ENCODE data around the gene ISG20.
A peak's percentile ranks its signal among the peaks of the same experiment; 100 is the strongest.

Gene ISG20

DNA sequence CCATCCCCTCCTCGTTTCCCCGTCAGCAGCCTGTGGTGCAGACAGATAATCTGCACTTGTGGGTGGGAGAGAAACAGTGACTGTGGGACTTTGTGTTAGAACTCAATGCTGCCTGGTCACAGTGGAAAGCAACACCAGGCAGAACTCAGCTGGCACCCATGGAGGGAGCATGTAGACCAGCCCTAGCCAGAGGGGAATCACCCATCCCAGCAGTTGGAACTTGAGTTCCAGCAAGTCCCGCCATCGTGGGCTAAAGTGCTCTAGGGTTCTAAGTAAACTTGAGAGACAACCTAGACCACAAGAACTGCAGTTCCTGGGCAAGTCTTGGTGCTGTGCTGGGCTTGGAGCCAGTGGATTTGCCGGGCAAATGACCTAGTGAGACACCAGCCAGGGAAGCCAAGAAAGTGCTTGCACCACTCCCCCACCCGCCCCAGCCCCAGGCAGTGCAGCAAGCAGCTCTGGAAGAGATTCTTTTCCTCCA lies 24.4 kb downstream of the ISG20 start:
- Histone ChIP-seq H3K4me3 (ENCODE audit: low read length, poor library complexity, severe bottlenecking) (no peak overlapping the region), H3K9me3 (ENCODE audit: insufficient read depth, low read depth, low read length) (no peaks in the 10 kb centered on the region)
- TF ChIP-seq, protein P1, sequence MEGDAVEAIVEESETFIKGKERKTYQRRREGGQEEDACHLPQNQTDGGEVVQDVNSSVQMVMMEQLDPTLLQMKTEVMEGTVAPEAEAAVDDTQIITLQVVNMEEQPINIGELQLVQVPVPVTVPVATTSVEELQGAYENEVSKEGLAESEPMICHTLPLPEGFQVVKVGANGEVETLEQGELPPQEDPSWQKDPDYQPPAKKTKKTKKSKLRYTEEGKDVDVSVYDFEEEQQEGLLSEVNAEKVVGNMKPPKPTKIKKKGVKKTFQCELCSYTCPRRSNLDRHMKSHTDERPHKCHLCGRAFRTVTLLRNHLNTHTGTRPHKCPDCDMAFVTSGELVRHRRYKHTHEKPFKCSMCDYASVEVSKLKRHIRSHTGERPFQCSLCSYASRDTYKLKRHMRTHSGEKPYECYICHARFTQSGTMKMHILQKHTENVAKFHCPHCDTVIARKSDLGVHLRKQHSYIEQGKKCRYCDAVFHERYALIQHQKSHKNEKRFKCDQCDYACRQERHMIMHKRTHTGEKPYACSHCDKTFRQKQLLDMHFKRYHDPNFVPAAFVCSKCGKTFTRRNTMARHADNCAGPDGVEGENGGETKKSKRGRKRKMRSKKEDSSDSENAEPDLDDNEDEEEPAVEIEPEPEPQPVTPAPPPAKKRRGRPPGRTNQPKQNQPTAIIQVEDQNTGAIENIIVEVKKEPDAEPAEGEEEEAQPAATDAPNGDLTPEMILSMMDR (conservative IDR thresholded peaks at IDR 0.05; ENCODE audit: low read length): no peak
- TF ChIP-seq EZH2phosphoT487 (IDR thresholded peaks at IDR 0.05; ENCODE audit: borderline replicate concordance): no peak

GRCh38 chr15:88664151-88664778 lies 25.4 kb downstream of the ISG20 start:
- no peak overlapping the region for H2AFZ ChIP-seq (ENCODE audit: low read length)
- TF ChIP-seq EZH2phosphoT487 (IDR thresholded peaks at IDR 0.05; ENCODE audit: borderline replicate concordance): no peak
- TF ChIP-seq, protein P1 (conservative IDR thresholded peaks at IDR 0.05; ENCODE audit: low read length): peak; percentile 57
- no peaks in the 10 kb centered on the region for H3K27me3 ChIP-seq (ENCODE audit: insufficient read depth, low read length, poor library complexity, severe bottlenecking)
- H3K9me2 ChIP-seq (replicated peaks; ENCODE audit: low read depth, low read length): no peaks in the 10 kb centered on the region
- H3K9me3 ChIP-seq (ENCODE audit: insufficient read depth, low read depth, low read length): no peaks in the 10 kb centered on the region
- no peaks in the 10 kb centered on the region for H3K79me2 ChIP-seq (ENCODE audit: insufficient read depth, low read length)
- H3K4me1 ChIP-seq (ENCODE audit: insufficient read depth, low read length, poor library complexity, severe bottlenecking): no peaks in the 10 kb centered on the region
- no peak overlapping the region for H3K4me2 ChIP-seq (ENCODE audit: low read depth, low read length, poor library complexity, severe bottlenecking)
- H3K36me3 ChIP-seq (ENCODE audit: insufficient read depth, low read length): no peaks in the 10 kb centered on the region
- no peaks in the 10 kb centered on the region for H4K20me1 ChIP-seq (ENCODE audit: insufficient read depth, low read length, poor library complexity, severe bottlenecking)
- H3F3A ChIP-seq (ENCODE audit: low read depth): no peaks in the 10 kb centered on the region
- no peak overlapping the region for H3K4me3 ChIP-seq (ENCODE audit: low read length, poor library complexity, severe bottlenecking)
- no peak overlapping the region for H3K9ac ChIP-seq (ENCODE audit: low read depth, low read length, poor library complexity, severe bottlenecking)

More for the DNA sequence above, 24.4 kb downstream of the ISG20 start:
- Histone ChIP-seq H3K27me3 (ENCODE audit: insufficient read depth, low read length, poor library complexity, severe bottlenecking) (no peaks in the 10 kb centered on the region), H3K79me2 (ENCODE audit: insufficient read depth, low read length) (no peaks in the 10 kb centered on the region), H3K4me2 (ENCODE audit: low read depth, low read length, poor library complexity, severe bottlenecking) (no peak overlapping the region), H4K20me1 (ENCODE audit: insufficient read depth, low read length, poor library complexity, severe bottlenecking) (no peaks in the 10 kb centered on the region), H3K4me1 (ENCODE audit: insufficient read depth, low read length, poor library complexity, severe bottlenecking) (no peaks in the 10 kb centered on the region), H2AFZ (ENCODE audit: low read length) (no peak overlapping the region), H3K9me2 (replicated peaks; ENCODE audit: low read depth, low read length) (no peaks in the 10 kb centered on the region), H3K9ac (ENCODE audit: low read depth, low read length, poor library complexity, severe bottlenecking) (no peak overlapping the region), H3K36me3 (ENCODE audit: insufficient read depth, low read length) (no peaks in the 10 kb centered on the region), H3F3A (ENCODE audit: low read depth) (no peaks in the 10 kb centered on the region)

- Histone ChIP-seq H2AFZ (ENCODE audit: low read length) (no peak overlapping the region), H3K4me1 (ENCODE audit: insufficient read depth, low read length, poor library complexity, severe bottlenecking) (no peaks in the 10 kb centered on the region), H3K9ac (ENCODE audit: low read depth, low read length, poor library complexity, severe bottlenecking) (no peak overlapping the region), H3K4me3 (ENCODE audit: low read length, poor library complexity, severe bottlenecking) (no peak overlapping the region), H3K36me3 (ENCODE audit: insufficient read depth, low read length) (no peaks in the 10 kb centered on the region), H3K79me2 (ENCODE audit: insufficient read depth, low read length) (no peaks in the 10 kb centered on the region), H3F3A (ENCODE audit: low read depth) (no peaks in the 10 kb centered on the region), H3K9me2 (replicated peaks; ENCODE audit: low read depth, low read length) (no peaks in the 10 kb centered on the region), H3K9me3 (ENCODE audit: insufficient read depth, low read depth, low read length) (no peaks in the 10 kb centered on the region), H3K27me3 (ENCODE audit: insufficient read depth, low read length, poor library complexity, severe bottlenecking) (no peaks in the 10 kb centered on the region), H4K20me1 (ENCODE audit: insufficient read depth, low read length, poor library complexity, severe bottlenecking) (no peaks in the 10 kb centered on the region), H3K4me2 (ENCODE audit: low read depth, low read length, poor library complexity, severe bottlenecking) (no peak overlapping the region)
- no peak for TF ChIP-seq EZH2phosphoT487 (IDR thresholded peaks at IDR 0.05; ENCODE audit: borderline replicate concordance)
Measured at GRCh38 chr15:88674661-88675060, 35.8 kb downstream of the ISG20 start.

DNA sequence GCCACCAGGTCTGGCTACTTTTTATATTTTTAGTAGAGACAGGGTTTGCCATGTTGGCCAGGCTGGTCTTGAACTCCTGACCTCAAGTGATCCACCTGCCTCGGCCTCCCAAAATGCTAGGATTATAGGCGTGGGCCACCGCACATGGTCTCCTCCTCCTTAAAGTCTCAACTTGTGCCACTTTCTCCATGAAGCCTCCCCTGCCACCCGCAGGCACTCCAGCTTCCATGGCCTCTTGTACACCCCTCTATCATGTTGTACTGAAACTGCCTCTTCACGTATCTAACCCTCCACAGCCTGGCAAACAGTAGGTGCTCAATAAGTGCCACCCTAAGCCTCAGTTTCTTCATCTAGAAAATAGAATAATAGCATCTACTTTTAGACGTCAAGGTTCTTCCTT lies 39.9 kb downstream of the ISG20 start:
- no peak overlapping the region for H3K4me2 ChIP-seq (ENCODE audit: low read depth, low read length, poor library complexity, severe bottlenecking)
- H3K9me2 ChIP-seq (replicated peaks; ENCODE audit: low read depth, low read length): no peaks in the 10 kb centered on the region
- H3K27me3 ChIP-seq (ENCODE audit: insufficient read depth, low read length, poor library complexity, severe bottlenecking): no peaks in the 10 kb centered on the region
- H3K4me1 ChIP-seq (ENCODE audit: insufficient read depth, low read length, poor library complexity, severe bottlenecking): no peaks in the 10 kb centered on the region
- TF ChIP-seq, protein P1 (conservative IDR thresholded peaks at IDR 0.05; ENCODE audit: low read length): no peak
- no peak for TF ChIP-seq EZH2phosphoT487 (IDR thresholded peaks at IDR 0.05; ENCODE audit: borderline replicate concordance)
- H4K20me1 ChIP-seq (ENCODE audit: insufficient read depth, low read length, poor library complexity, severe bottlenecking): no peaks in the 10 kb centered on the region
- H2AFZ ChIP-seq (ENCODE audit: low read length): no peak overlapping the region
- H3K79me2 ChIP-seq (ENCODE audit: insufficient read depth, low read length): no peaks in the 10 kb centered on the region
- no peaks in the 10 kb centered on the region for H3K36me3 ChIP-seq (ENCODE audit: insufficient read depth, low read length)
- no peak overlapping the region for H3K4me3 ChIP-seq (ENCODE audit: low read length, poor library complexity, severe bottlenecking)
- no peaks in the 10 kb centered on the region for H3K9me3 ChIP-seq (ENCODE audit: insufficient read depth, low read depth, low read length)
- no peak overlapping the region for H3K9ac ChIP-seq (ENCODE audit: low read depth, low read length, poor library complexity, severe bottlenecking)
- H3F3A ChIP-seq (ENCODE audit: low read depth): no peaks in the 10 kb centered on the region

Measured in Loucy (cell line).